ENCODE results near the gene CEP192. TPM values are rescaled to one million over a fixed set of nuclear protein-coding genes. Genes with fewer than 3 reads are reported as not detected.

Gene CEP192
- total RNA-seq, 1 experiment from 2014 or later: 24.3 TPM

DNA sequence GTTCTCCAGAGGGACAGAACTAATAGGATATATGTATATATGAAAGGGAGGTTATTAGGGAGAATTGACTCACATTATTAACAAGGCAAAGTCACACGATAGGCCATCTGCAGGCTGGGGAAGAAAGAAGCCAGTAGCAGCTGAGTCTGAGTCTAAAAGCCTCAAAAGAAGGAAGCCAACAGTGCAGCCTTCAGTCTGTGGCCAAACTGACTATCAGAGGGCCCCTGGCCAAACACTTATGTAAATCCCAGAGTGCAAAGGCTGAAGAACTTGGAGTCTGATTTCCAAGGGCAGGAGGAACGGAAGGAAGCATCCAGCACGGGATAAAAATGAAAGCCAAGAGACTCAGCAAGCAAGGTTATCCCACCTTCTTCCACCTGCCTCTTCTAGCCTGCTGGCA is 119.4 kb downstream of the CEP192 start:
- ChIA-PET POLR2A (no interaction called here), CTCF (no interaction called here), RAD21 (ENCODE audit: low non-redundant PET in 1 of 2, low total read pairs in 2 of 2, uncharacterized antibody in 2 of 2, unreplicated experiment in 2 of 2) (no interaction called here)
- Histone ChIP-seq H4K20me1 (ENCODE audit: insufficient read depth) (no peaks in the 10 kb centered on the region), H3K9me3 (ENCODE audit: control insufficient read depth in 1 of 2, insufficient read depth in 1 of 2, low read depth in 1 of 2, low read length in 2 of 2) (no peaks in the 10 kb centered on the region), H3K27me3 (ENCODE audit: insufficient read depth, low read length) (no peaks in the 10 kb centered on the region), H3K9ac (ENCODE audit: low read length) (no peak overlapping the region), H3K79me2 (ENCODE audit: insufficient read depth, low read length) (no peaks in the 10 kb centered on the region), H3K36me3 (ENCODE audit: control insufficient read depth in 1 of 2, insufficient read depth in 2 of 2, low read length in 2 of 2) (peaks cover 23 to 34% of the 10 kb centered on the region in 2 experiments), H3K9me2 (ENCODE audit: insufficient read depth) (no peaks in the 10 kb centered on the region), H3K4me1 (ENCODE audit: control insufficient read depth in 1 of 2, insufficient read depth in 2 of 2, low read length in 2 of 2) (no peaks in the 10 kb centered on the region), H3K4me2 (ENCODE audit: low read length) (no peak overlapping the region), H2AFZ (ENCODE audit: low read depth, low read length, poor library complexity, severe bottlenecking) (no peak overlapping the region), H3K27ac (ENCODE audit: low read depth, low read length) (no peak overlapping the region), H3K4me3 (replicated peaks in 1 of 2; ENCODE audit: low read depth in 1 of 2, low read length in 2 of 2) (no peak overlapping the region)
- DNase-seq (ENCODE audit: low read depth, low spot score) (no peak), ATAC-seq (no peak)
- TF ChIP-seq RAD21 (IDR thresholded peaks at IDR 0.05; ENCODE audit: low read depth) (no peak), SP1 (IDR thresholded peaks at IDR 0.05; ENCODE audit: low read depth) (no peak), CTCF (IDR thresholded peaks at IDR 0.05 in 2 of 3, conservative IDR thresholded peaks at IDR 0.05 in 1 of 3; ENCODE audit: borderline replicate concordance in 1 of 3, insufficient read depth in 1 of 3, low read depth in 2 of 3, low read length in 2 of 3) (no peak), FOSL1 (IDR thresholded peaks at IDR 0.05; ENCODE audit: low read depth) (no peak), POLR2A (IDR thresholded peaks at IDR 0.05; ENCODE audit: borderline replicate concordance, extremely low read depth, insufficient read depth, insufficient read length) (no peak), POLR2AphosphoS5 (IDR thresholded peaks at IDR 0.05; ENCODE audit: low read depth, low read length) (no peak), CBX3 (IDR thresholded peaks at IDR 0.05; ENCODE audit: low read depth) (no peak)
- TF ChIP-seq, protein P1, sequence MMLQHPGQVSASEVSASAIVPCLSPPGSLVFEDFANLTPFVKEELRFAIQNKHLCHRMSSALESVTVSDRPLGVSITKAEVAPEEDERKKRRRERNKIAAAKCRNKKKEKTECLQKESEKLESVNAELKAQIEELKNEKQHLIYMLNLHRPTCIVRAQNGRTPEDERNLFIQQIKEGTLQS (IDR thresholded peaks at IDR 0.05): no peak
- BruUV-seq (replicated peaks): no TSS peak
- intact Hi-C loops (cut with micrococcal nuclease): no loop called here

DNA sequence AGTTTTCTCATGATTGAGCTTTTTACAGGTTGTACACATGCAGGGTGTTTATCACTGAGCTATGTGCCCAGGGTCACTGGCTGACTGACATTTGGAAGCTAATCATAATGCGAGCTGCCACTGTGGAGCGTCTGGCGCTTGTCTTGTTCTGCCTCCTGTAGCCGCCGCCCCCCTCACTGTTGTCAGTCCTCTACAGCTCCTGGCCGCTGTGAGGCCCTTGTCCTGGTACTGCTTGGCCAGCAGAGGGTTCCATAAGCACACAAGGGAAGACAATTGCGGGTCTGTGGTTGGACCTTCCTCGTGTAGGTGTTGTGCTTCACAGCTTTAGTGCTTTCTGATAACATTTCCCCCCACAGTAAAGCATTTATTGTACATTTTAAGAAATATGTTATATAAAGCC is 121.8 kb downstream of the CEP192 start:
- peak; percentile 2 for DNase-seq (ENCODE audit: low read depth, low spot score)
- peak; percentile 95 for ATAC-seq
- H3K36me3 ChIP-seq (ENCODE audit: control insufficient read depth in 1 of 2, insufficient read depth in 2 of 2, low read length in 2 of 2): peaks cover 17 to 22% of the 10 kb centered on the region in 2 experiments
- no peak overlapping the region for H2AFZ ChIP-seq (ENCODE audit: low read depth, low read length, poor library complexity, severe bottlenecking)
- no peaks in the 10 kb centered on the region for H3K27me3 ChIP-seq (ENCODE audit: insufficient read depth, low read length)
- no peaks in the 10 kb centered on the region for H3K4me1 ChIP-seq (ENCODE audit: control insufficient read depth in 1 of 2, insufficient read depth in 2 of 2, low read length in 2 of 2)
- H3K79me2 ChIP-seq (ENCODE audit: insufficient read depth, low read length): no peaks in the 10 kb centered on the region
- intact Hi-C loops (cut with micrococcal nuclease): loop anchor here (2.0 kb wide), 1 partner anchor 518 kb away; no protein-coding TSS in a partner anchor
- no peaks in the 10 kb centered on the region for H3K9me2 ChIP-seq (ENCODE audit: insufficient read depth)
- no peak overlapping the region for H3K4me3 ChIP-seq (replicated peaks in 1 of 2; ENCODE audit: low read depth in 1 of 2, low read length in 2 of 2)
- TF ChIP-seq, protein P2, sequence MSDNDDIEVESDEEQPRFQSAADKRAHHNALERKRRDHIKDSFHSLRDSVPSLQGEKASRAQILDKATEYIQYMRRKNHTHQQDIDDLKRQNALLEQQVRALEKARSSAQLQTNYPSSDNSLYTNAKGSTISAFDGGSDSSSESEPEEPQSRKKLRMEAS (IDR thresholded peaks at IDR 0.05): no peak
- TF ChIP-seq CTCF (IDR thresholded peaks at IDR 0.05 in 2 of 3, conservative IDR thresholded peaks at IDR 0.05 in 1 of 3; ENCODE audit: borderline replicate concordance in 1 of 3, insufficient read depth in 1 of 3, low read depth in 2 of 3, low read length in 2 of 3): peak in 2 of 3 experiments; percentile 35 to 36; a peak in 3 of 6 replicates
- TF ChIP-seq RAD21 (IDR thresholded peaks at IDR 0.05; ENCODE audit: low read depth): peak; percentile 18; the same call in 1 of the 2 replicates
- H3K9me3 ChIP-seq (ENCODE audit: control insufficient read depth in 1 of 2, insufficient read depth in 1 of 2, low read depth in 1 of 2, low read length in 2 of 2): no peaks in the 10 kb centered on the region
- no TSS peak for BruUV-seq (replicated peaks)
- RAD21 ChIA-PET (ENCODE audit: low non-redundant PET in 1 of 2, low total read pairs in 2 of 2, uncharacterized antibody in 2 of 2, unreplicated experiment in 2 of 2): no interaction called here
- H3K4me2 ChIP-seq (ENCODE audit: low read length): no peak overlapping the region
- no peak overlapping the region for H3K9ac ChIP-seq (ENCODE audit: low read length)
- no peak overlapping the region for H3K27ac ChIP-seq (ENCODE audit: low read depth, low read length)
- CTCF ChIA-PET: interaction anchor here (0.5 to 1.4 kb wide), 5 partner anchors 46 to 974 kb away, joined by 3 to 6 read pairs (median 3); no protein-coding TSS in a partner anchor
- POLR2A ChIA-PET: no interaction called here
- no peaks in the 10 kb centered on the region for H4K20me1 ChIP-seq (ENCODE audit: insufficient read depth)
